ENCODE measurements around the gene C4orf51.

C4orf51 gene

GRCh38 chr4:145716661-145717200 is 36.8 kb downstream of the C4orf51 start:
- TF ChIP-seq CTCF (IDR thresholded peaks at IDR 0.05): no peak

GRCh38 chr4:145719752-145720624 is 40.0 kb downstream of the C4orf51 start:
- no peak for TF ChIP-seq CTCF (IDR thresholded peaks at IDR 0.05)

- no peak for TF ChIP-seq CTCF (IDR thresholded peaks at IDR 0.05)
Measured at GRCh38 chr4:145720656-145721055, 40.7 kb downstream of the C4orf51 start.

- TF ChIP-seq CTCF (IDR thresholded peaks at IDR 0.05): no peak
Measured at GRCh38 chr4:145722561-145722960, 42.6 kb downstream of the C4orf51 start.

- TF ChIP-seq CTCF (IDR thresholded peaks at IDR 0.05): no peak
Measured at GRCh38 chr4:145723336-145723735, 43.4 kb downstream of the C4orf51 start.

GRCh38 chr4:145730026-145730425 is 50.1 kb downstream of the C4orf51 start:
- TF ChIP-seq CTCF (IDR thresholded peaks at IDR 0.05): no peak

- no peak for TF ChIP-seq CTCF (IDR thresholded peaks at IDR 0.05)
Measured at GRCh38 chr4:145731028-145731427, 51.1 kb downstream of the C4orf51 start.
